NT2/D1 (cell line): Measurements from ENCODE around the gene SMIM11.

Experiments
- DNase-seq: peaks from one replicate; pipeline ENCODE4 v3.0.0-alpha.2; 2011; ENCODE audit warnings: low read depth, low spot score
- H3K27me3 ChIP-seq: 2 replicates; pipeline ENCODE4 v1.6.0; 2011; ENCODE audit warnings: mild to moderate bottlenecking; ENCODE audit not compliant: insufficient read length, insufficient read depth
- H3K36me3 ChIP-seq: 2 replicates; pipeline ENCODE4 v1.6.1; 2011; ENCODE audit warnings: mild to moderate bottlenecking, low read length, mixed read lengths; ENCODE audit not compliant: insufficient read depth, insufficient read length
- H3K4me1 ChIP-seq: 2 replicates; pipeline ENCODE4 v1.5.1; 2011; ENCODE audit not compliant: insufficient read depth, insufficient read length
- H3K4me3 ChIP-seq: 2 replicates; pipeline ENCODE4 v1.5.1; 2011; ENCODE audit warnings: low read depth; ENCODE audit not compliant: insufficient read length
- H3K9ac ChIP-seq: 2 replicates; pipeline ENCODE4 v1.6.0; 2011; ENCODE audit warnings: low read depth; ENCODE audit not compliant: insufficient read length
- H3K9me3 ChIP-seq: 2 replicates; pipeline ENCODE4 v1.5.1; 2011; ENCODE audit warnings: mild to moderate bottlenecking, low read length; ENCODE audit not compliant: insufficient read depth
- SUZ12 ChIP-seq: IDR thresholded peaks from 2 replicates; pipeline ENCODE4 v1.6.1; 2011; ENCODE audit not compliant: insufficient read length, insufficient read depth; ENCODE audit errors: extremely low read depth
- YY1 ChIP-seq: IDR thresholded peaks from 2 replicates; pipeline ENCODE4 v1.6.1; 2011; ENCODE audit not compliant: insufficient read length, insufficient read depth
- ZNF274 ChIP-seq: IDR thresholded peaks from 2 replicates; pipeline ENCODE4 v1.6.1; 2011; ENCODE audit warnings: mild to moderate bottlenecking, low read depth, low read length

Gene SMIM11

DNA sequence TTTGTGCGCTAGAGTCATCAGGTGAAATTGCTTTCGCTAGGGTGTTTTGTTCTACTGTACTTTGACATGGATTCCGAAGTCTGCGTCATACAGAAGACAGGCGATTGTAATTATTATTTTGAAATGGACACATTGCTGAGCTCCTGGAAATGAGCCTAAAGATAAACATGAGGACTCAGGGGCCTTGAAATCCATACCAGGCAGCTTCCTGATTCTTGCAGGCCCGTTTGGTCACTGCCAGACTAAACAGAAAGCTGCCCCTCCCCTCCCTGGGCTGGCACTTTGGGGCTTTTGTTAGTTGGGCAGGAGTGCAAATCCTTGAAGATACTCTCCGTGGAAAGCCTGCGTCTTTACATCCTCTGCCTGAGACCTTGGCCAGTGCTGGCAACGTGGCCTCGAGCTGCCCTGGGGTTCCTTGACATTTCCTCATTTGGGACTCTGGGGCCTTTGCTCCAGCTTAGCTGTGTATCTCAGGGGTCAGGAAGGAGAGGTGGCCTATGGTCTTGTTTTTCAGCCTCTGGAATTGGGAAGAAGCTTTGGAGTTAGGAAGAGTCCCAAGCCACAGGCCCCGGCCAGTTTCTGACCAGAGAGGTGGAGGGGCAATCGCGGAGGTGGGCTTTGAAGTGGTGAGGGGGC lies 38.4 kb upstream of the SMIM11 start:
- H3K4me1 ChIP-seq, result peaks cover 3% of the 10 kb centered on the region
- H3K27me3 ChIP-seq, result no peaks in the 10 kb centered on the region
- H3K4me3 ChIP-seq, result no peak overlapping the region
- H3K9ac ChIP-seq, result no peak overlapping the region
- no peaks in the 10 kb centered on the region; the same call in 1 of the 2 replicates for H3K9me3 ChIP-seq
- DNase-seq, result no peak
- no peaks in the 10 kb centered on the region for H3K36me3 ChIP-seq
- TF ChIP-seq SUZ12 (no peak), YY1 (no peak), ZNF274 (no peak)

GRCh38 chr21:34337741-34338140 lies 37.6 kb upstream of the SMIM11 start:
- peaks cover 3% of the 10 kb centered on the region for H3K4me1 ChIP-seq
- H3K4me3 ChIP-seq, result no peak overlapping the region
- H3K36me3 ChIP-seq, result no peaks in the 10 kb centered on the region
- no peaks in the 10 kb centered on the region for H3K9me3 ChIP-seq
- no peak for DNase-seq
- TF ChIP-seq YY1 (no peak), ZNF274 (no peak), SUZ12 (no peak)
- no peaks in the 10 kb centered on the region for H3K27me3 ChIP-seq
- no peak overlapping the region for H3K9ac ChIP-seq

GRCh38 chr21:34338226-34338625 lies 37.1 kb upstream of the SMIM11 start:
- H3K4me3 ChIP-seq, result no peak overlapping the region
- DNase-seq, result no peak
- no peak for TF ChIP-seq YY1
- TF ChIP-seq ZNF274, result no peak
- no peak for TF ChIP-seq SUZ12
- no peak overlapping the region for H3K9ac ChIP-seq
- H3K27me3 ChIP-seq, result no peaks in the 10 kb centered on the region
- peaks cover 3% of the 10 kb centered on the region for H3K4me1 ChIP-seq
- no peaks in the 10 kb centered on the region for H3K36me3 ChIP-seq
- H3K9me3 ChIP-seq, result no peaks in the 10 kb centered on the region; the same call in 1 of the 2 replicates

- H3K9me3 ChIP-seq, result no peaks in the 10 kb centered on the region; the same call in 1 of the 2 replicates
- no peaks in the 10 kb centered on the region for H3K4me1 ChIP-seq
- no peak for DNase-seq
- TF ChIP-seq YY1 (no peak), ZNF274 (no peak), SUZ12 (no peak)
- no peak overlapping the region for H3K4me3 ChIP-seq
- peaks cover 2% of the 10 kb centered on the region for H3K27me3 ChIP-seq
- no peaks in the 10 kb centered on the region for H3K36me3 ChIP-seq
- H3K9ac ChIP-seq, result no peak overlapping the region
These were observed 35.2 kb upstream of the SMIM11 start for GRCh38 chr21:34340061-34340460.

DNA sequence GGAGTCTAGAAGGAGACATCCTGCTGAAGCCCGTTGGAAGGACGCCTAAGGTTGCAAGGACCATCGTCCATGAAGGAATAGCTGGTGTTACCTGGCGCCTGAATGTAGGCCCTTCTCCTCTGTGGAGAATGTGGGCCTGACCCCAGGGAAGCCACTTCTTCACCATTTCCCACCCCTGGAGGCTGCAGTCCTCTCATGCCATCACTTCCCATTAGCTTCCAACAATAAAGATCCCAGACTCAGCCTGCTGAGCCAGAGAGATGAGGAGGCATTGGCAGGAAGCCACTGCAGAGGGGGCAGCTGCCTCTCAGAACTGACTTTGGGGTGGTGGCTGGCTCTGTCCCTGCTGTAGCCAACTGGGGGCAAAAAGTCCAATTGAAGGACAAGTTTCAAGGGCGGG lies 32.8 kb upstream of the SMIM11 start:
- Histone ChIP-seq H3K4me1 (no peaks in the 10 kb centered on the region), H3K9ac (no peak overlapping the region), H3K4me3 (no peak overlapping the region), H3K9me3 (no peaks in the 10 kb centered on the region; the same call in 1 of the 2 replicates), H3K27me3 (peaks cover 2% of the 10 kb centered on the region), H3K36me3 (no peaks in the 10 kb centered on the region)
- no peak for TF ChIP-seq YY1
- no peak for TF ChIP-seq SUZ12
- TF ChIP-seq ZNF274, result no peak
- no peak for DNase-seq

DNA sequence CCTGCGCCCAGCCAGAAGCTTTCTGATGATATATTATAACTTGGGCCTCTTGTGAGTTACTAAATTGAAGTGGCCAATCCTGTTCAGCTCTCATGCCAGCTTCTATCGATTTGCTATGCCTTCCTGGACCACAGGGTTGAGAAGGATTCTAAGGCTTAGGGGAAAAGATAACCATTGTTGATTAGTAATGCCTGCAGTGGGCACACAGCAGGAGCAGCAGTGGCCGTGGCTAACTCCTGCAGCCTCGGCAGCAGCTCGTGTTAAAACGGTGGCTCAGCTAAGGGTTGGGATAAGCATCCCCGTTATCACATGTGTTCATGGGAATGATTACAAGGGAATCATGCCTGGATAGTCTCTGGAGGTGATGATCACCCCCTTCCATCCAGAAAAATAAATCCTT lies 32.0 kb upstream of the SMIM11 start:
- H3K4me3 ChIP-seq, result no peak overlapping the region

GRCh38 chr21:34343838-34344381 lies 31.4 kb upstream of the SMIM11 start:
- Histone ChIP-seq H3K27me3 (peaks cover 2% of the 10 kb centered on the region), H3K4me1 (no peaks in the 10 kb centered on the region), H3K36me3 (no peaks in the 10 kb centered on the region), H3K4me3 (no peak overlapping the region), H3K9ac (no peak overlapping the region), H3K9me3 (no peaks in the 10 kb centered on the region; the same call in 1 of the 2 replicates)
- TF ChIP-seq ZNF274 (no peak), SUZ12 (no peak), YY1 (no peak)
- DNase-seq, result no peak

More for the DNA sequence above, 32.0 kb upstream of the SMIM11 start:
- Histone ChIP-seq H3K9ac (no peak overlapping the region), H3K36me3 (no peaks in the 10 kb centered on the region), H3K27me3 (peaks cover 2% of the 10 kb centered on the region), H3K4me1 (no peaks in the 10 kb centered on the region), H3K9me3 (no peaks in the 10 kb centered on the region; the same call in 1 of the 2 replicates)
- DNase-seq, result no peak
- no peak for TF ChIP-seq YY1
- no peak for TF ChIP-seq SUZ12
- no peak for TF ChIP-seq ZNF274
